HepG2 (cell line): ENCODE results near the gene DUSP9. TPM values are rescaled to one million over a fixed set of nuclear protein-coding genes. Genes with fewer than 3 reads are reported as not detected.

ENCODE experiments used
- ARID5B ChIP-seq: IDR thresholded peaks from 2 replicates; pipeline ENCODE4 v1.4.0; 2020; ENCODE audit warnings: mild to moderate bottlenecking, missing genetic modification reagents
- CBFB ChIP-seq: sonication (generic); formaldehyde crosslinking; IDR thresholded peaks from 2 replicates; pipeline ENCODE4 v1.4.0; 2020; ENCODE audit warnings: missing genetic modification reagents
- ERF ChIP-seq: IDR thresholded peaks from 2 replicates; pipeline ENCODE4 v1.6.1; 2018; ENCODE audit warnings: missing biosample characterization, missing genetic modification reagents
- GATAD2A ChIP-seq: IDR thresholded peaks from 2 replicates; pipeline ENCODE4 v1.6.1; 2016
- MED1 ChIP-seq: sonication (generic); formaldehyde crosslinking; IDR thresholded peaks from 2 replicates; pipeline ENCODE4 v1.4.0; 2020; ENCODE audit warnings: missing genetic modification reagents
- PCBP2 ChIP-seq: fragments of 200-400 bp; formaldehyde crosslinking; optimal IDR thresholded peaks from 2 replicates; pipeline ENCODE3; 2018; ENCODE audit warnings: low read length, low read depth; ENCODE audit not compliant: poor library complexity, severe bottlenecking
- PRMT3 ChIP-seq: sonication (generic); formaldehyde crosslinking; IDR thresholded peaks from 2 replicates; pipeline ENCODE4 v1.8.1; 2022; ENCODE audit warnings: low read depth, mild to moderate bottlenecking, moderate library complexity, missing genetic modification reagents, borderline replicate concordance
- SMC3 ChIP-seq: IDR thresholded peaks from 2 replicates; pipeline ENCODE4 v1.6.1; 2011; ENCODE audit warnings: low read length, improper control_type of control experiment
- SOX13 ChIP-seq, 3 experiments: fragments of 450-650 bp in 1 of 3; sonication (generic) in 1 of 3; formaldehyde crosslinking in 1 of 3; IDR thresholded peaks in 2 of 3; conservative IDR thresholded peaks in 1 of 3; 2 replicates each; pipeline versions ENCODE4 v1.5.0 to v1.6.1; 2016 to 2020; ENCODE audit warnings: antibody characterized with exemption in 1 of 3, mild to moderate bottlenecking in 1 of 3, missing compliant biosample characterization in 1 of 3, missing genetic modification reagents in 1 of 3, moderate library complexity in 1 of 3
- SOX6 ChIP-seq, 2 experiments: fragments of 450-650 bp in 1 of 2; sonication (generic) in 1 of 2; formaldehyde crosslinking in 1 of 2; IDR thresholded peaks; 2 replicates each; pipeline versions ENCODE4 v1.4.0 to v1.6.1; 2017 to 2020; ENCODE audit warnings: antibody characterized with exemption in 1 of 2, mild to moderate bottlenecking in 1 of 2, missing genetic modification reagents in 1 of 2
- ZNF230 ChIP-seq: sonication (generic); formaldehyde crosslinking; IDR thresholded peaks from 2 replicates; pipeline ENCODE4 v1.4.0; 2020; ENCODE audit warnings: mild to moderate bottlenecking, missing genetic modification reagents
- ZNF468 ChIP-seq: sonication (generic); formaldehyde crosslinking; IDR thresholded peaks from 2 replicates; pipeline ENCODE4 v1.8.0; 2022; ENCODE audit warnings: mild to moderate bottlenecking, moderate library complexity, missing genetic modification reagents
- polyA plus RNA-seq, 8 experiments: library from polyadenylated mRNA; depleted of rRNA in 3 of 8; stranded (reverse) in 7 of 8; unstranded in 1 of 8; fragments of >200 nt; fragmentation: Illumina TruSeq in 4 of 8; extraction: Trizol in 4 of 8; gene quantifications; 2 replicates each; pipeline versions ENCODE4 v1.2.1 to v1.2.3, GENCODE V29; 2011 to 2016; ENCODE audit warnings: low read depth in 4 of 8, missing spikeins in 1 of 8, mixed read lengths in 1 of 8; ENCODE audit not compliant: insufficient read depth in 1 of 8
- total RNA-seq, 5 experiments: library from RNA; depleted of rRNA; stranded (reverse); fragments of >200 nt; fragmentation: Illumina TruSeq; extraction: Trizol; gene quantifications; 2 replicates each; pipeline ENCODE4 v1.2.3, GENCODE V29; 2016; ENCODE audit warnings: low read depth in 1 of 5
- TF ChIP-seq, protein P1 (sequence below): sonication (generic); formaldehyde crosslinking; IDR thresholded peaks from 2 replicates; pipeline ENCODE4 v1.5.1; 2020; ENCODE audit warnings: mild to moderate bottlenecking, missing genetic modification reagents, moderate library complexity
- TF ChIP-seq, protein P2 (sequence below): sonication (generic); formaldehyde crosslinking; IDR thresholded peaks from 2 replicates; pipeline ENCODE4 v1.9.0; 2022; ENCODE audit warnings: low read depth, missing genetic modification reagents
- TF ChIP-seq, protein P3 (sequence below): sonication (generic); formaldehyde crosslinking; IDR thresholded peaks from 2 replicates; pipeline ENCODE4 v1.5.0; 2020; ENCODE audit warnings: mild to moderate bottlenecking, missing genetic modification reagents, moderate library complexity

The DUSP9 gene
- total and polyA plus RNA-seq, 2 of the 13 experiments (the other 11 are each of a cell fraction or from before 2014, with no cell fraction given), result 235 to 435 TPM

- TF ChIP-seq ARID5B, result no peak
- TF ChIP-seq CBFB (CRISPR knock-in tag), result peak; percentile 80
- TF ChIP-seq MED1 (CRISPR knock-in tag), result 0 out of 2 replicates have a peak, but pooled peaks have one; percentile 35
- TF ChIP-seq PCBP2, result no peak
- TF ChIP-seq GATAD2A, result peak; percentile 57
- no peak for TF ChIP-seq ZNF230 (CRISPR knock-in tag)
- 0 out of 2 replicates have a peak, but pooled peaks have one; percentile 18 for TF ChIP-seq ERF (CRISPR knock-in tag)
- TF ChIP-seq, protein P1, sequence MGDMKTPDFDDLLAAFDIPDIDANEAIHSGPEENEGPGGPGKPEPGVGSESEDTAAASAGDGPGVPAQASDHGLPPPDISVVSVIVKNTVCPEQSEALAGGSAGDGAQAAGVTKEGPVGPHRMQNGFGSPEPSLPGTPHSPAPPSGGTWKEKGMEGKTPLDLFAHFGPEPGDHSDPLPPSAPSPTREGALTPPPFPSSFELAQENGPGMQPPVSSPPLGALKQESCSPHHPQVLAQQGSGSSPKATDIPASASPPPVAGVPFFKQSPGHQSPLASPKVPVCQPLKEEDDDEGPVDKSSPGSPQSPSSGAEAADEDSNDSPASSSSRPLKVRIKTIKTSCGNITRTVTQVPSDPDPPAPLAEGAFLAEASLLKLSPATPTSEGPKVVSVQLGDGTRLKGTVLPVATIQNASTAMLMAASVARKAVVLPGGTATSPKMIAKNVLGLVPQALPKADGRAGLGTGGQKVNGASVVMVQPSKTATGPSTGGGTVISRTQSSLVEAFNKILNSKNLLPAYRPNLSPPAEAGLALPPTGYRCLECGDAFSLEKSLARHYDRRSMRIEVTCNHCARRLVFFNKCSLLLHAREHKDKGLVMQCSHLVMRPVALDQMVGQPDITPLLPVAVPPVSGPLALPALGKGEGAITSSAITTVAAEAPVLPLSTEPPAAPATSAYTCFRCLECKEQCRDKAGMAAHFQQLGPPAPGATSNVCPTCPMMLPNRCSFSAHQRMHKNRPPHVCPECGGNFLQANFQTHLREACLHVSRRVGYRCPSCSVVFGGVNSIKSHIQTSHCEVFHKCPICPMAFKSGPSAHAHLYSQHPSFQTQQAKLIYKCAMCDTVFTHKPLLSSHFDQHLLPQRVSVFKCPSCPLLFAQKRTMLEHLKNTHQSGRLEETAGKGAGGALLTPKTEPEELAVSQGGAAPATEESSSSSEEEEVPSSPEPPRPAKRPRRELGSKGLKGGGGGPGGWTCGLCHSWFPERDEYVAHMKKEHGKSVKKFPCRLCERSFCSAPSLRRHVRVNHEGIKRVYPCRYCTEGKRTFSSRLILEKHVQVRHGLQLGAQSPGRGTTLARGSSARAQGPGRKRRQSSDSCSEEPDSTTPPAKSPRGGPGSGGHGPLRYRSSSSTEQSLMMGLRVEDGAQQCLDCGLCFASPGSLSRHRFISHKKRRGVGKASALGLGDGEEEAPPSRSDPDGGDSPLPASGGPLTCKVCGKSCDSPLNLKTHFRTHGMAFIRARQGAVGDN, result peak; percentile 83
- TF ChIP-seq, protein P2, sequence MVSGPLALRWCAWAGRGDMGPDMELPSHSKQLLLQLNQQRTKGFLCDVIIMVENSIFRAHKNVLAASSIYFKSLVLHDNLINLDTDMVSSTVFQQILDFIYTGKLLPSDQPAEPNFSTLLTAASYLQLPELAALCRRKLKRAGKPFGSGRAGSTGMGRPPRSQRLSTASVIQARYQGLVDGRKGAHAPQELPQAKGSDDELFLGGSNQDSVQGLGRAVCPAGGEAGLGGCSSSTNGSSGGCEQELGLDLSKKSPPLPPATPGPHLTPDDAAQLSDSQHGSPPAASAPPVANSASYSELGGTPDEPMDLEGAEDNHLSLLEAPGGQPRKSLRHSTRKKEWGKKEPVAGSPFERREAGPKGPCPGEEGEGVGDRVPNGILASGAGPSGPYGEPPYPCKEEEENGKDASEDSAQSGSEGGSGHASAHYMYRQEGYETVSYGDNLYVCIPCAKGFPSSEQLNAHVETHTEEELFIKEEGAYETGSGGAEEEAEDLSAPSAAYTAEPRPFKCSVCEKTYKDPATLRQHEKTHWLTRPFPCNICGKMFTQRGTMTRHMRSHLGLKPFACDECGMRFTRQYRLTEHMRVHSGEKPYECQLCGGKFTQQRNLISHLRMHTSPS (CRISPR knock-in tag), result no peak; the same call in 1 of the 2 replicates
- peak; percentile 41 for TF ChIP-seq SMC3
- no peak for TF ChIP-seq SOX6 (IDR thresholded peaks at IDR 0.05)
- TF ChIP-seq SOX6 (CRISPR knock-in tag; IDR thresholded peaks at IDR 0.05), result no peak
- TF ChIP-seq SOX13 (IDR thresholded peaks at IDR 0.05), result no peak
- TF ChIP-seq SOX13 (CRISPR knock-in tag; conservative IDR thresholded peaks at IDR 0.05 in 1 of 2, IDR thresholded peaks at IDR 0.05 in 1 of 2), result no peak
- no peak for TF ChIP-seq ZNF468 (CRISPR knock-in tag)
- TF ChIP-seq PRMT3 (CRISPR knock-in tag), result no peak
- TF ChIP-seq, protein P3, sequence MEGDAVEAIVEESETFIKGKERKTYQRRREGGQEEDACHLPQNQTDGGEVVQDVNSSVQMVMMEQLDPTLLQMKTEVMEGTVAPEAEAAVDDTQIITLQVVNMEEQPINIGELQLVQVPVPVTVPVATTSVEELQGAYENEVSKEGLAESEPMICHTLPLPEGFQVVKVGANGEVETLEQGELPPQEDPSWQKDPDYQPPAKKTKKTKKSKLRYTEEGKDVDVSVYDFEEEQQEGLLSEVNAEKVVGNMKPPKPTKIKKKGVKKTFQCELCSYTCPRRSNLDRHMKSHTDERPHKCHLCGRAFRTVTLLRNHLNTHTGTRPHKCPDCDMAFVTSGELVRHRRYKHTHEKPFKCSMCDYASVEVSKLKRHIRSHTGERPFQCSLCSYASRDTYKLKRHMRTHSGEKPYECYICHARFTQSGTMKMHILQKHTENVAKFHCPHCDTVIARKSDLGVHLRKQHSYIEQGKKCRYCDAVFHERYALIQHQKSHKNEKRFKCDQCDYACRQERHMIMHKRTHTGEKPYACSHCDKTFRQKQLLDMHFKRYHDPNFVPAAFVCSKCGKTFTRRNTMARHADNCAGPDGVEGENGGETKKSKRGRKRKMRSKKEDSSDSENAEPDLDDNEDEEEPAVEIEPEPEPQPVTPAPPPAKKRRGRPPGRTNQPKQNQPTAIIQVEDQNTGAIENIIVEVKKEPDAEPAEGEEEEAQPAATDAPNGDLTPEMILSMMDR, result peak; percentile 71
Measured at GRCh38 chrX:153635788-153636668, 11.0 kb upstream of the DUSP9 start (continued).
